Activated naive CD4-positive, alpha-beta T cell treated with Interleukin-2 at 50 U/mL for 16 hours (primary cell): ENCODE data around the gene RAB28.

Experiments used
- DNase-seq: peaks from one replicate; pipeline ENCODE4 v3.0.0-alpha.2; 2020

RAB28 gene

DNA sequence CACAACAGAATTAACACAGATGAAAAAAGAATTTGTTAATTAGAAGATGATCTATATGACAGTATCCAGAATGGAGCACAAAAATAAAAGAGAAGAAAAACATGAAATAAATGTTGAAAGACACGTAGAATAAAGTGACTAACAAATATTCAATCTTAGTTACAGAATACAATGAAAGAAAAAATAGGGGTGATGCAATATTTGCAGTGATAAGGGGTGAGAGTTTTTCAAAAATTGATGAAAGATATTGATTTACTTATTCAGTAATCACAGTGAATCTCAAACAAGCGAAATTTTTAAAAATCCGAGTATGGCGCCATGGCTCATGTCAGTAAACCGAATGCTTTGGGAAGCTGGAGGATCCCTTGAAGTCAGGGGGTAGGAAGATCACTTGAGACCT lies 20.2 kb upstream of the RAB28 start:
- DNase-seq: no peak

DNA sequence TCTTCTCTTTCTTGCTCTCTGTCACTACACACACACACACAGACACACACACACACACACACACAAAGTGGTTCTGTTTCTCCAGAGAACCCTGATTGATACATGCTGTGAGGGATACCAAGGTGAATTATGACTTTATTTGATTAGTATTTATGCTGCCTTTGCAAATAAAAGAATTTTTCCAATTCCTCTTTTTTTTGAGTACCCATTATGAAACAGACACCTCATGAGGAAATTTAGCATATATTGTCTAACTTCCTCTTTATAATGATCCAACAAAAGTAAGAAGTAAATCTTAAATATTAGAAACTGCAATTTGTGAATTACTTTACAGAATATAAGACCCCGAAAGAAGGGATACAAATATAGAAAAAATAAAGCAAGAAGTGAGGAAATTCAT lies 14.3 kb upstream of the RAB28 start:
- DNase-seq: no peak

GRCh38 chr4:13496605-13497004 lies 12.5 kb upstream of the RAB28 start:
- no peak for DNase-seq

DNA sequence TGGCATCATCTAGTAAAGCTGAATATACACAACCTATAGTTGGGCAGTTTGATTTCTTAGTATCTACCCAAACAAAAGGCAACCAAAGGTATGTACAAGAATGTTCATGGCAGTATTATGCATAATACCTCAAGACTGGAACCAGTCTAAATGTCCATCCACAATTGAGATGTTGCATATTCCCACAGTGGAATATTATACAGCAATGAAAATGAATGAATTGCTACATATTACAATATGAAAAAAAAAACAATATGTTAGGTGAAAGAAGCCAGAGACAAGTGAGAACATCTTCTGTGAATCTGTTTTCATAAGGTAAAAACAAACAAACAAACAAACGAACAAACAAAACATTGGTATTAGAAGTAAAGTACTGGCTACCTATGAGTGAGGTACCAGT lies 11.6 kb upstream of the RAB28 start:
- DNase-seq: no peak

GRCh38 chr4:13493793-13494192 lies 9.7 kb upstream of the RAB28 start:
- no peak for DNase-seq

GRCh38 chr4:13492747-13493146 lies 8.6 kb upstream of the RAB28 start:
- no peak for DNase-seq

DNA sequence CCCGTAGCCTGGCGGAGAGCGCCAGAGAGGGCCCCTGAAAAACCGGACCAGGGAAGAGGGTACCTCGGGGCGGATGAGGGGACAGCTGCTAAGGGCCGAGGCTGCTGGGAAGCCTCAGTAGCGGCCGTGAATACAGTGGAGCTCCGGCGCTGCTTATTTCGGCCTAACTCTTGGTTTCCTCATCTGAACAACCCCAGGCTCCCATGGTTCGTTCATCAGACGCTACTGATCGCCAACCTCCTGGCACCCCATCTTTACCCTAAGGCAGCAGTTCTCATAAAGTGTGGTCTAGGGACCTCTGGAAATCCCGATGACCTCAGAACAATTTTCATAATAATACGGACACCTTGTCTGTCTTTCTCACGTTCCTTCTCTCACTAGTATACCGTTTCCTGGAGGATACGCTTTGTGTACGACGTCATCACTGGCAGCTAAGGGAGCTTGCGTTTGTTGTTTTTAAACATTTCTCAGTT lies 645 bp upstream of the RAB28 start:
- no peak for DNase-seq

- DNase-seq: no peak
Measured at GRCh38 chr4:13483768-13484121, 395 bp downstream of the RAB28 start.

DNA sequence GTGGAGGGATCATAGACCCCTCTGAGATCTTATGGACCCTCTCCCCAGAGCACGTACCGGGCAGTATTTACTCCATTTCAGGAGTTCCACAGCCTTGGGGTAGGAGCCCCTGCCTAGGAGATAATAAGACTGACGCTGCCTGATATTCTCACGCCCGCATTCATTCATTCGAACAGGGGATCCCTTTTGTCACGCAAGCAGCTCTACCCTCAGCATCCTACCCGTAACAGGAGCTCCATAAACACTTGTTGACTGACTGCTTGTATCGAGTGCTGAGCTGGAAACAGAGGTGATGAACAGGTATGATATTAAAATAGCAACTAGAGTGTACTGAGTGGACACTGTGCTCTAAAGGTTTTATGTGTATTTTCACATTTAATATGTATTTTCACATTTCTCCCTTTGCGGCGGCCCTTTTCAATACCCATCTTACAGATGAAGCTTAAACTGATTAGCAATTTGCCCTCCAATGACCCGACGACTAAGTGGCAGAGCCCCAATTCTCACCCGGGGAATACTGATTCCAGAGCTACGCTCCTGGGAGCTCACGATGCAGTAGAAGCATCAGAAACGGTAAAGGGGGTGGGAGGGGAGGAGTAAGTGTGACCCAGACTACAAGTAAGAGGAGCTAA lies 888 bp downstream of the RAB28 start:
- no peak for DNase-seq

DNA sequence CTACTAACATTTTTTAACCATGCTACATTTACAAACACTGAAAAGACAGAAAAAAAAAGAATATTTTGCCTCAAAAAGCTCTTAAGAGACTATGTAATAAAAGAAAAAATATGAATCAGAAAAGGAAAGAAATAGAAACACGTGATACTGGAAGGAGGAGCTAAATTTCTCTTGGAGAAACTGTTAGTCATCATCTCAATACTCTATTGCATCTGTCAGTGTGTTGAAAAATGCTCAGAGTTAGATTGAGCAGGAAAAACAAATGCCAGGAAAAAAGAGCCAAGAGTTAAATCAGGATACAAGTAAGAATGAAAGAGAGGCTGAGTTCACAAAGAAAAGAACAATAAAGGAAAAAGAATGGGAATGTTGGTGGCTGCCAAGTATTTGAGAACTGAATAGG lies 2.6 kb downstream of the RAB28 start:
- DNase-seq: no peak

DNA sequence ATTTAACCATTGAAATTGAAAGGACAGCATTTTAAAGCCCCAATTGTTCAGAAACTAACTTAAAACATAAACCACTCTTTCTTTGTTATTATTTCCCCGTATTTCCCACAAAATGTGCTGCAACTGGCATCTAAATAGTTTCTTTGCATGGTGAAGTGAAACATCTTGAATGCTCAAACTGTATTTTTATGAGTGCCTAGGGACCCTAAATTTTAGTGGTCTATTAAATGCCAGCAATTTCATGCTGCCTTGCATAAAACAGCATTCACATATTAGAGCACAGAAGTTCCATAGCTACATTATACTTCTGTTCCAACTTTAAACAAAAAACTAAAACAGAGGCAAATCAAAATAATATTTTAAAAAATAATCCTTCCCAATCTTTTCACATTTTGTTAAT lies 5.4 kb downstream of the RAB28 start:
- no peak for DNase-seq

GRCh38 chr4:13478131-13478530 lies 6.0 kb downstream of the RAB28 start:
- no peak for DNase-seq

DNA sequence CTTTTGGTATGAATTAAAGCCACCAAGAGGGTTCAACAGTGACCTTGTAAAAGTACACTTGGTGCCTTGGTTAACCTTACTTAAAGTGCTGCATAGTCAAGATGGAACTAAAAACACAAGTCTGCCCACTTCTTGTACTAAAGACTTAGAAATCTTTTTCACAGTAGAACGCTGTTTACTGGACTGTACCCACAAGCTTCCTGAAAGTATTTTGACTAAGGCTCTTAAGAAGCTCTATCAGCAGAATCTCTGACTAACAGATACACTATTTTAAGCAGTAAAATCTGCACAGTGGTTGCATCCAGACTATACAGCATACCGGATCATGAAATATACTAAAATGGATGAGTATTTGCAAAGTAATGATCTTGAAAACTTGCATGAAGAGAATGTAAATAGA lies 7.2 kb downstream of the RAB28 start:
- DNase-seq: no peak

GRCh38 chr4:13476152-13476551 lies 8.0 kb downstream of the RAB28 start:
- no peak for DNase-seq

- no peak for DNase-seq
Measured at GRCh38 chr4:13471400-13471799, 12.7 kb downstream of the RAB28 start.

DNA sequence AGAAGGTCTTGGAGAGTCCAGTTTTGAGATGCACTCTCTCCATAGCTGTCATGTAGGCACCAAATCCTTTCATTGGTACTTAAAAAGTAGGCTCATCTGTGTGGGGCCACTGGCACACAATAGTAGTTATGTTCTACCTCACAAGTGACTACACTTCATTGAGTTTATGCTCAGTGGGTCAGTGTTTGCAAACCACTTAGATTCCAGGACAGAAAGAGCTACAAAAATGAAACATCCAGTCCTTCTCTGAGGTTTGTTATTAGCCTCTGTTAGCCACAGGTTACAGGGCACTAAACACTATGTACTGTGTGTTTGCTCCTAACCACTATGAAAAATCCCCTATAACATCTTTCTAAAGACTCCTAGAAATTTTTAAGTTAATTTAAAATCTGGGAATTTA lies 13.8 kb downstream of the RAB28 start:
- DNase-seq: no peak

DNA sequence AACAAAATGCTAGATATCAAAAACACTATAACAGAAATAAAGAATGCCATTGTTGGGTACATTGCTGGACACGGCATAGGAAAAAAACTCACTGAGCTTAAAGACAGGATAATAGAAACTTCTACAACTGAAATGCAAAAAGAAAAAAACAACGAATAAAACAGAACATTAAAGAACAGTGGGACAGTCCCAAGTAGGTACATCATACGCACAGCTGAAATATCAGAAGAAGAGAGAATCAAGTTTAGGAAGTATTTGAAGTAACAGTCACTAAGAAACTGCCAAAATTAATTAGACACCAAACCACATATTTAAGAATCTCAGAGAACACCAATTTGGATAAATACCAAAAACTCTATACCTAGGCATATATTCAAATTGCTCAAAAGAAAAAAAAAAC lies 19.2 kb downstream of the RAB28 start:
- no peak for DNase-seq

GRCh38 chr4:13464543-13464942 lies 19.6 kb downstream of the RAB28 start:
- no peak for DNase-seq

DNA sequence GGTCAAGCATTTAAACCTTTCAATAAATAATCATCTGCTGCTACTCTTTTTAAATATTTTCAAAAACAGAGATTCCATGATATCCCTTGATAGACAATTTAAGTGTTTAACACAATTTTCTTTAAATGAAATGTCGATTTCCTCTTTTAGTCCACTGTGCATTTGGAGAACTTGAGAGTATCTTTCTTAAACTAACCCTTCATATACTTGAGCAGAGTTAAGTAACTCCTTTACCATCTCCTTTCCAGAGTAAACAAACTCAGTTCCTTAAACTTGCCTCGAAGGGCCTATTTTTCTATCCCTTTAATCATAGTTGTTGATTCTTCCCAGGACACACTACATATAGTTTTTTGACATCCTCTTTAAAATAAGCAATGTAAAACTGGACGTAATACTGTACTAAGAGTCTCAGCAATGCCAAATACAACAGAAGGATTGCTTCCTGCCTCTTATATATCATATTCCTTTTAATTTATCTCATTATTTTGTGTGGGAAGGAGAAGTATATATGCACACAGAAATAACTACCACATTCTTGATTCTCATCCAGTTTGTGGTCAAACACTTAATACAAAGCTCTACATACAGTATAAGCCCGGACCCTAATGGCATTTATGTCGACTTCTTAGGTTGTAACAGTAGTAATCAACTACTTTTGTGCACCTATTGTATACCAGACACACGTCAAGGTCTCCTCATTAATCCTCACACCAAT lies 22.8 kb downstream of the RAB28 start:
- no peak for DNase-seq

DNA sequence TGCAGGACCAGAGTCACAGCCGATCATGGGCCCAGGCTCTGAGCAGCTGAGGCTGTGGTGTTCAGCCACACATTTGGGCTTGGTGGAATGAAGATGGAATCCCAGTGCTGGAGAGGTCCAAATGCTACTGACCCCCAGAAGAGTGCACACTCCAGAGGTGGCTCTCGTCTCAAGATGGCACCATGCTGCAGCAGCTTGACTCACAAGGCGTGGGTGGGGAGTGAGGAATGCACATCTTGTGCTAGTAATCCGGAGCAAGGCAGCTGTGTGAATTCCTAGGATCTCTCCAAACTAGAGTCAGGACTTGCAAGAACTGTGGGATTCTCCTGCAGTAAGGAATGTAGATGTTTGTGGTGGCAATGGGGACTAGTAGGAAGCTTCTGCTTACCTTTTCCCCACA lies 28.7 kb downstream of the RAB28 start:
- DNase-seq: no peak

DNA sequence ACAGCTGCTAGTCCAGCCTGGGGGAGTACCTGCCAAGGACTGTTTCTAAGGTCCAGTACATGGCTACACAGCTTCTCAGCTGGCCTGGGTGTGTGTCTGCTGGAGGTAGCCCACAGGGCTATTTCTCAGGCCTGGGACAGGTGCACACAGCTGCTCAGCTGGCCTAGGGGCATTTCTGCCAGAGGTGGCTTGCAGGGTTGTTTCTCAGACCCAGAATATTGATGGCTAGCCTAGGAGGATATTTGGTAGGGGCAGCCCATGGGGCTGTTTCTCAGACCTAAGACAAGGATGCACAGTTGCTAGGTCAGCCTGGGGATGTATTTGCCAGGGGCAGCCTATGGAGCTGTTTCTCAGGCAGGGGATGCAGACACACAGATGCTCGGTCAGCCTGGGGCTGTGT lies 29.4 kb downstream of the RAB28 start:
- no peak for DNase-seq

DNA sequence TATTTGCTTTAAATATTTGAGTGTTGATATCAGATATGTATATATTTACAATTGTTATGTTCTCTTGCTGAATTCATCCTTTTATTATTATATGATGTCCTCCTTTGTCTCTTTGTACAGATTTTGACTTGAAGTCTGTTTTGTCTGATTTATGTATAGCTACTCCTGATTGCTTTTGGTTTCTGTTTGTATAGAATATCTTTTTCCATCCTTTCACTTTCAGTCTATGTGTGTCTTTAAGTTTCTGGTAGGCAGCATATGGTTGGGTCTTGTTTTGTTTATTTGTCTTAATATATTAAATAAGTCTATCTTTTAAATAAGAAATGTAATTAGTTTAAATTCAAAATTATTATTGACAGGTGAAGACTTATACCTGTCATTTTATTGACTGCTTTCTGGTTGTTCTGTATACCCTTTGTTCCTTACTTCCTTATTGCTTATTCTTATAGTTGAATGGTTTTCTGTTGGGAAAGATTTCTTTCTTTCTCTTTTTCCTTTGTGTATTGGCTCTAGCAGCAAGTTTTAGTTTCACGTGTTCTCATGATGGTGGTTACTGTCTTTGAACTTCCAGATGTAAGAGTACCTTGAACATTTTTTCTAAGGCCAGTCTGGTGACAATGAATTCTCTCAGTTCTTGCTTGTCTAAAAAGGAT lies 31.1 kb downstream of the RAB28 start:
- DNase-seq: no peak

- no peak for DNase-seq
Measured at GRCh38 chr4:13449590-13449989, 34.5 kb downstream of the RAB28 start.
